ENCODE data around the gene AGAP1. TPM values are rescaled to one million over a fixed set of nuclear protein-coding genes. Genes with fewer than 3 reads are reported as not detected.

AGAP1 gene
- total RNA-seq (10 to 100 TPM in 5 of 7 donors, 1 to 10 TPM in 2; 8.4 to 26.6 (median 16.7) TPM), polyA plus RNA-seq (1 to 10 TPM; 1.1 to 2.8 (median 1.3) TPM)
- long read RNA-seq, donor 1, full-length matches to known transcripts, result 1 of 1 reads
- long read RNA-seq, donor 1, partial matches to known transcripts, result 0 of 1 reads
- long read RNA-seq, donor 1, other reads (novel, unspliced or antisense), result 0 of 1 reads
- long read RNA-seq, donor 2, full-length matches to known transcripts, result 1 of 1 reads
- long read RNA-seq, donor 2, partial matches to known transcripts, result 0 of 1 reads
- long read RNA-seq, donor 2, other reads (novel, unspliced or antisense), result 0 of 1 reads

DNA sequence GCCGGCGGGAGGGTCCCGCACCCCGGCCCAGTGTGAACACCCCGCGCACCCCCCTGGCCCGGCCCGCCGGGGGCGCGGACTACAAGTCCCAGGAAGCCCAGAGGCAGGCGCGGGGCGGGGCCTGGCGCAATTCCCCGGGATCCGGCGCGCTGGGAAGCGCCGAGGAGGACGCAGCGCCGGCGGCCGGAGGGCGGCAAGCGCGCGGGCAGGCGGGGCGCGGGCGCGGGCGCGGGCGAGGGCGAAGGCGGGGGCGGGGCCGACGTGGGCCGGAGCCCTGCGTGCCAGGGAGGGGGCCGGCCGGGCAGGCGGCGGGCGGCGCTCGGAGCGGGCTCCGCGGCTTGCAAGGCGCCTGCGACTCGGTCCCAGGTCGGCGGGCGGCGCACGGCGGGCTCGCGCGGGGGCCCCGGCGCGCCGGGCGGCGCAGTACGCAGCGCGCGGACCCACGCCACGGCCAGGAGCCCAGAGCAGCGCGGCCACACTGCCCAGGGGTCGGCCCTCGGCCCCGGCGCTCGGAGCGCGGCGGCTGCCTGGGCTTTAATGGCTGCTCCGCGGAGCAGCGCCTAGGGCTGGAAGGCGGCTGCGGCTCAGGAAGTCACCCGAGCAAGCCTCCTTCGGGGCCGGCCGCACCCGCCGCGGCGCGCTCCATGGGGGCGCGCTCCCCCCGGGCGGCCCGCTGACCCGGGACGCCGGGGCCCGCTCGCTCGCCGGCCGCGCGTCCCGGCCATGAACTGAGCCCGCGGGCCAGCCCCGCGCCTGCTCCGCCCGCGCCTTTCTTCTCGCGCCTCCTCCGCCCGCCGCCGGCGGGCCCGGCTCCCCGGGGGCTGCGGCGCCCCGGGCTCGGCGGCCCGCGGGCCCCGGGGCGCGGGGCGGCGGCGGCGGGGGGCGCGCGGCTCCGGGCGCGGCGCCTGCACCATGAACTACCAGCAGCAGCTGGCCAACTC, at the start of gene AGAP1:
TSS of gene AGAP1 (plus strand) at position 269 of the 941 bp plus-strand sequence.
- H3K27me3 ChIP-seq (replicated peaks in 1 of 7), result peaks cover 0 to 69% (median 18%) of the 10 kb centered on the region in 7 donors
- H3K36me3 ChIP-seq, result no peaks in the 10 kb centered on the region
- WGBS, 5 donors, result 0 to 2% (median 1%) methylated on average over 65 to 156 of the region's 156 CpGs; no CpG with 5 or more reads in 1 of the 5 donors
- peak; percentile 81 for DNase-seq
- peak within 1 kb of the TSS; percentile 30 to 71 (median 48) for H3K4me3 ChIP-seq
- peaks cover 0 to 4% (median 0%) of the 10 kb centered on the region in 8 donors for H3K9me3 ChIP-seq
- TF ChIP-seq, protein P1, sequence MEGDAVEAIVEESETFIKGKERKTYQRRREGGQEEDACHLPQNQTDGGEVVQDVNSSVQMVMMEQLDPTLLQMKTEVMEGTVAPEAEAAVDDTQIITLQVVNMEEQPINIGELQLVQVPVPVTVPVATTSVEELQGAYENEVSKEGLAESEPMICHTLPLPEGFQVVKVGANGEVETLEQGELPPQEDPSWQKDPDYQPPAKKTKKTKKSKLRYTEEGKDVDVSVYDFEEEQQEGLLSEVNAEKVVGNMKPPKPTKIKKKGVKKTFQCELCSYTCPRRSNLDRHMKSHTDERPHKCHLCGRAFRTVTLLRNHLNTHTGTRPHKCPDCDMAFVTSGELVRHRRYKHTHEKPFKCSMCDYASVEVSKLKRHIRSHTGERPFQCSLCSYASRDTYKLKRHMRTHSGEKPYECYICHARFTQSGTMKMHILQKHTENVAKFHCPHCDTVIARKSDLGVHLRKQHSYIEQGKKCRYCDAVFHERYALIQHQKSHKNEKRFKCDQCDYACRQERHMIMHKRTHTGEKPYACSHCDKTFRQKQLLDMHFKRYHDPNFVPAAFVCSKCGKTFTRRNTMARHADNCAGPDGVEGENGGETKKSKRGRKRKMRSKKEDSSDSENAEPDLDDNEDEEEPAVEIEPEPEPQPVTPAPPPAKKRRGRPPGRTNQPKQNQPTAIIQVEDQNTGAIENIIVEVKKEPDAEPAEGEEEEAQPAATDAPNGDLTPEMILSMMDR (IDR thresholded peaks at IDR 0.05 in 8 of 11, conservative IDR thresholded peaks at IDR 0.05 in 3 of 11), result no peak
- TF ChIP-seq POLR2AphosphoS5 (IDR thresholded peaks at IDR 0.05), result peak; percentile 33 to 71 (median 61)
- intact Hi-C loops (cut with DNase I; ENCODE audit: low total_unique reads), result no loop called here
- peak within 1 kb of the TSS; percentile 27 to 84 (median 78) for H3K27ac ChIP-seq
- H3K4me1 ChIP-seq, result peaks cover 4 to 36% (median 21%) of the 10 kb centered on the region in 6 donors

DNA sequence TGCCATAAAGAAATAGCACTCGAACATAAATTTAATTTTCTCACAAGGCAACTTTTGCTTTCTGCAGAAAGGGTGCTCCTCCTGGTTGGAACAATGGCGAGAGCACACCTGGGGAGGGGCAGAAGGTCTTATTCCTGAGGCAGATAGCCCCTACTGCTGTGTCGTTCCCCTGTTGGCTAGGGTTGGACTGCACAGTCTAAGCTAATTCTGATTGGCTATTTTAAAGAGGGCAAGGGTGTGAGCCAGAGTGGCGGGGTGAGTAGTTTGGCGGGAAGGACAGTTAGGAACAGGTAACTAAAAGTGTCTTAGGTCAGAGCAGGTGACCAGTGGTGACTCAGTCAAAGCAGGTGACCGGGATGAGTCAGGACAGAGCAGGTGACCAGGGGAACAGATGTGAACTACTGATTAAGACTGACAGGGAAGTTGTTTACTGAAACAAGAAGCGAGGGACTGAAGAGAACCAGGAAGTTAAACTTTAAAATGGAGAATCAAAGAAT, 49.7 kb upstream of the AGAP1 start:
- no peak for DNase-seq
- no peak overlapping the region for H3K27ac ChIP-seq
- no peaks in the 10 kb centered on the region for H3K36me3 ChIP-seq
- WGBS, 5 donors, result 78 to 86% (median 84%) methylated on average over 7 of the region's 7 CpGs
- peaks cover 0 to 13% (median 6%) of the 10 kb centered on the region in 8 donors for H3K9me3 ChIP-seq
- TF ChIP-seq, protein P1 (IDR thresholded peaks at IDR 0.05 in 8 of 11, conservative IDR thresholded peaks at IDR 0.05 in 3 of 11), result no peak
- TF ChIP-seq POLR2A (IDR thresholded peaks at IDR 0.05) (no peak), POLR2AphosphoS5 (IDR thresholded peaks at IDR 0.05) (no peak)
- no peaks in the 10 kb centered on the region for H3K4me1 ChIP-seq
- no peak overlapping the region for H3K4me3 ChIP-seq
- intact Hi-C loops (cut with DNase I; ENCODE audit: low total_unique reads), result no loop called here
- peaks cover 0 to 5% (median 0%) of the 10 kb centered on the region in 7 donors for H3K27me3 ChIP-seq (replicated peaks in 1 of 7)

DNA sequence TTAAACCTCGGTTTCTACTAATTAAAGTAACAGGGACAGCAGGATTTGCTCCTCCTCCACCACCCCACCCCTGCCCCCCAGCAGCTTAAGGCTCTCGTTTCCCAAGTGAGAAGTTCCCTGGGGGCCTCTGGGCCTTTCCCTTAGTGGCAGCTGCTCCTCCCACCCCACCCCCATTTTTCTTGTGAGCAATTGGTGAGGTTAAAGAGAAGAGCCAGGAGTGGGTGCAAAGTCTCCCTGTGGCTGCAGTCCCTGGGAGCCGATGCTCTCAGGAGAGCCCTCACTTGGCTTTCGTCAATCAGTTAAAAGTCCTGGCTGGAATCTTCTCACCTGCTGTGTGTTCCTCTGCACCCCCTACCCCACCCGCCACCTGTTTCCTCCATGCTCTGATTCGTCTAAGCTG, 48.7 kb upstream of the AGAP1 start:
- intact Hi-C loops (cut with DNase I; ENCODE audit: low total_unique reads), result no loop called here
- peaks cover 0 to 4% (median 0%) of the 10 kb centered on the region in 7 donors for H3K27me3 ChIP-seq (replicated peaks in 1 of 7)
- peaks cover 0 to 13% (median 6%) of the 10 kb centered on the region in 8 donors for H3K9me3 ChIP-seq
- no peaks in the 10 kb centered on the region for H3K36me3 ChIP-seq
- H3K4me3 ChIP-seq, result no peak overlapping the region
- TF ChIP-seq POLR2A (IDR thresholded peaks at IDR 0.05) (no peak), POLR2AphosphoS5 (IDR thresholded peaks at IDR 0.05) (no peak)
- TF ChIP-seq, protein P1 (IDR thresholded peaks at IDR 0.05 in 8 of 11, conservative IDR thresholded peaks at IDR 0.05 in 3 of 11), result no peak
- 70 to 75% (median 74%) methylated on average over 6 of the region's 6 CpGs for WGBS, 5 donors
- H3K4me1 ChIP-seq, result no peaks in the 10 kb centered on the region
- DNase-seq, result no peak
- no peak overlapping the region for H3K27ac ChIP-seq

Measured in spleen (tissue), 13 donors.